ENCODE data around the gene LZTFL1.

The LZTFL1 gene, protein sequence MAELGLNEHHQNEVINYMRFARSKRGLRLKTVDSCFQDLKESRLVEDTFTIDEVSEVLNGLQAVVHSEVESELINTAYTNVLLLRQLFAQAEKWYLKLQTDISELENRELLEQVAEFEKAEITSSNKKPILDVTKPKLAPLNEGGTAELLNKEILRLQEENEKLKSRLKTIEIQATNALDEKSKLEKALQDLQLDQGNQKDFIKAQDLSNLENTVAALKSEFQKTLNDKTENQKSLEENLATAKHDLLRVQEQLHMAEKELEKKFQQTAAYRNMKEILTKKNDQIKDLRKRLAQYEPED

DNA sequence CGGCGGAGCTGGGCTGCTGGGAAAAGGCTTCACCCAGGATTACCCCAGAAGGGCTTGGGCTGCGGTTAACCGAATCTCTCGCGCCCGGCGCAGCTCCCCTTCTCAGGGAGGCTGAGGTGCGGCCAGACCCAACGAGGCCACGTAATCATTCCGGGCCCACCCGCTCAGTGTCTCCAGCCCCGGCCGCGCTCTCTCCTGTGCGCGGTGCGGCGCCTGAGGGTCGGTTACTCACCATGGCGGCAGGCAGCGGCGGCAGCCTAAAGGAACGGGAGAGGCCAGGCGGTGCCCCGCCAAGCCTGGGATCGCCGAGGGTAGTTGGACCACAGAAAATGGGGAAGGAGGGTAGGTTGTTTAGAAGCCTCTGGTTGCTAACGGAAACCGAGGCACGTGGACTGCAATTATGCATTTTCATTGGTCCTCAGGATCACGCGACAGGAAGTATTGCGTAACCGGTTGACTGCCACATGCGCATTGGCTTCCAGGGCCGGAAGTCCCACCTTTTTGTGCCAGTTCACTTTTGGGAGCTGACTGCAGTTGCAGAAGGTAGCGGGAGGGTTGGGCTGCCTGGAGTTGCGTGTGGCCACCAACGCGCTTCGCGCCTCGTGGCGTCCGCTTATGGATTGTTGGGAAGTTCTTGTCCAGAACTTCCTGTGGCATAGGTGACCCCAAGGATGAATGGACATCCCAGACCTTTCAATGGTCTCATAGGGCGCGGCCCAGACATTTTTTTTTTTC is at the start of gene LZTFL1:
LZTFL1 (minus strand) TSS at position 363 of the 735 bp plus-strand sequence; CDS start at position 235, 128 bp downstream.
- peak within 1 kb of the TSS; percentile 92 for H3K4me3 ChIP-seq (ENCODE audit: low read length)
- TF ChIP-seq, protein P1, sequence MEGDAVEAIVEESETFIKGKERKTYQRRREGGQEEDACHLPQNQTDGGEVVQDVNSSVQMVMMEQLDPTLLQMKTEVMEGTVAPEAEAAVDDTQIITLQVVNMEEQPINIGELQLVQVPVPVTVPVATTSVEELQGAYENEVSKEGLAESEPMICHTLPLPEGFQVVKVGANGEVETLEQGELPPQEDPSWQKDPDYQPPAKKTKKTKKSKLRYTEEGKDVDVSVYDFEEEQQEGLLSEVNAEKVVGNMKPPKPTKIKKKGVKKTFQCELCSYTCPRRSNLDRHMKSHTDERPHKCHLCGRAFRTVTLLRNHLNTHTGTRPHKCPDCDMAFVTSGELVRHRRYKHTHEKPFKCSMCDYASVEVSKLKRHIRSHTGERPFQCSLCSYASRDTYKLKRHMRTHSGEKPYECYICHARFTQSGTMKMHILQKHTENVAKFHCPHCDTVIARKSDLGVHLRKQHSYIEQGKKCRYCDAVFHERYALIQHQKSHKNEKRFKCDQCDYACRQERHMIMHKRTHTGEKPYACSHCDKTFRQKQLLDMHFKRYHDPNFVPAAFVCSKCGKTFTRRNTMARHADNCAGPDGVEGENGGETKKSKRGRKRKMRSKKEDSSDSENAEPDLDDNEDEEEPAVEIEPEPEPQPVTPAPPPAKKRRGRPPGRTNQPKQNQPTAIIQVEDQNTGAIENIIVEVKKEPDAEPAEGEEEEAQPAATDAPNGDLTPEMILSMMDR (conservative IDR thresholded peaks at IDR 0.05; ENCODE audit: low read length): no peak
- DNase-seq (ENCODE audit: low read depth): peak; percentile 97

DNA sequence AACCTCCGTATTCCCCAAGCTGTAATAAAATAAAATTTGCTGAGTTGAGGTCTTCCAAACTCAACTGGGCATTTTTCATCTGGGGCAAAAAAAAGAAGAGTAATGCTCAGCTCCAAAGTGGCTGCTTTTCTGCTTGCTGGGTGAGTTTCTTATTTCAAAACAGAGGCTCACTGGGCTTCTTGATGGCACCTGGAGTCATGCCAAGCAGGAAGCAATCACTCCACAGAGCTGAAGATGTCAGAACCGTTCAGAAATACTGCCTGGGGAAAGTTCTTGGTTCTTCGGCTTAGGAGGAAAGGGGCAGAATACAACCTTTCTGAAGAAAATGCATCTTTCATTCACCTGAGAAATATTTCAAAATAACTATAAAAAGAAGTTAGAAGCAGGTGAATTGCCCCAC is 48.5 kb upstream of the LZTFL1 start:
- no peak for DNase-seq (ENCODE audit: low read depth)
- TF ChIP-seq, protein P1 (conservative IDR thresholded peaks at IDR 0.05; ENCODE audit: low read length): no peak
- no peak overlapping the region for H3K4me3 ChIP-seq (ENCODE audit: low read length)

- TF ChIP-seq, protein P1 (conservative IDR thresholded peaks at IDR 0.05; ENCODE audit: low read length): no peak
- no peak overlapping the region for H3K4me3 ChIP-seq (ENCODE audit: low read length)
- no peak for DNase-seq (ENCODE audit: low read depth)
These were observed 47.4 kb upstream of the LZTFL1 start for GRCh38 chr3:45889337-45889736.

- TF ChIP-seq, protein P1 (conservative IDR thresholded peaks at IDR 0.05; ENCODE audit: low read length): no peak
- DNase-seq (ENCODE audit: low read depth): no peak
- no peak overlapping the region for H3K4me3 ChIP-seq (ENCODE audit: low read length)
These were observed 46.0 kb upstream of the LZTFL1 start for GRCh38 chr3:45887759-45888511.

GRCh38 chr3:45887285-45887684 is 45.4 kb upstream of the LZTFL1 start:
- no peak for DNase-seq (ENCODE audit: low read depth)
- TF ChIP-seq, protein P1 (conservative IDR thresholded peaks at IDR 0.05; ENCODE audit: low read length): no peak
- no peak overlapping the region for H3K4me3 ChIP-seq (ENCODE audit: low read length)

- no peak within 1 kb of the TSS for H3K4me3 ChIP-seq (ENCODE audit: low read length)
- TF ChIP-seq, protein P1 (conservative IDR thresholded peaks at IDR 0.05; ENCODE audit: low read length): no peak
- DNase-seq (ENCODE audit: low read depth): no peak
These were observed 44.2 kb upstream of the LZTFL1 start, which contains the start of gene CCR9 for GRCh38 chr3:45885979-45886705. Gene CCR9, plus strand, starts transcription at chr3:45886543. Its CDS starts 8,391 bp downstream, at chr3:45894934.
